Measurements from ENCODE around the gene PRAME. TPM values are rescaled to one million over a fixed set of nuclear protein-coding genes. Genes with fewer than 3 reads are reported as not detected.

Gene PRAME
- total and polyA plus RNA-seq, 2 of the 13 experiments (the other 11 are each of a cell fraction or from before 2014, with no cell fraction given) = 0.11 to 0.83 TPM

GRCh38 chr22:22508274-22509176 lies 50.5 kb downstream of the PRAME start, which contains the start of gene ZNF280B (continued):
- TF ChIP-seq ZNF644 (CRISPR knock-in tag; IDR thresholded peaks at IDR 0.05; ENCODE audit: low read depth) (0 out of 2 replicates have a peak, but pooled peaks have one; percentile 19), ZNF687 (CRISPR knock-in tag; IDR thresholded peaks at IDR 0.05) (peak; percentile 95), KDM3A (CRISPR knock-in tag; IDR thresholded peaks at IDR 0.05; ENCODE audit: low read depth) (no peak), FLYWCH1 (CRISPR knock-in tag; IDR thresholded peaks at IDR 0.05) (no peak), ETV6 (CRISPR knock-in tag; conservative IDR thresholded peaks at IDR 0.05) (no peak), ZBTB44 (CRISPR knock-in tag; IDR thresholded peaks at IDR 0.05) (no peak), ZNF160 (CRISPR knock-in tag; IDR thresholded peaks at IDR 0.05) (no peak), ZNF318 (CRISPR knock-in tag; IDR thresholded peaks at IDR 0.05) (no peak), ZFP91 (CRISPR knock-in tag; IDR thresholded peaks at IDR 0.05; ENCODE audit: borderline replicate concordance) (peak; percentile 89), HNRNPUL1 (IDR thresholded peaks at IDR 0.05; ENCODE audit: low read depth, low read length) (no peak), TCF12 (IDR thresholded peaks at IDR 0.05) (no peak), TCF12 (CRISPR knock-in tag; IDR thresholded peaks at IDR 0.05) (no peak)

All from HepG2 (cell line).